Kidney (tissue), 14 donors: ENCODE results near the gene SNED1. TPM values are rescaled to one million over a fixed set of nuclear protein-coding genes. Genes with fewer than 3 reads are reported as not detected.

Experiments used
- DNase-seq, 5 donors: peaks; one replicate each; pipeline ENCODE4 v3.0.0-alpha.2; 2013 to 2020
- FAIRE-seq: peaks from 2 replicates; lab custom pipeline; 2012; peaks lifted over from hg19 to GRCh38; lab: Jason Lieb, UNC
- H3K27ac ChIP-seq, 2 donors: one replicate each; pipeline ENCODE4 v1.7.0; 2013; ENCODE audit warnings: low read depth in 2 of 2, low read length in 2 of 2, inconsistent platforms in 1 of 2
- H3K27me3 ChIP-seq: one replicate; pipeline ENCODE4 v1.7.1; 2013; ENCODE audit warnings: low read length, inconsistent platforms; ENCODE audit not compliant: control insufficient read depth, insufficient read depth
- H3K36me3 ChIP-seq, 3 donors: one replicate each; pipeline versions ENCODE4 v1.7.0 to v1.7.1; 2013; ENCODE audit warnings: low read length in 3 of 3, control low read depth in 1 of 3, inconsistent platforms in 1 of 3; ENCODE audit not compliant: insufficient read depth in 3 of 3, control insufficient read depth in 2 of 3
- H3K4me1 ChIP-seq, 3 donors: one replicate each; pipeline versions ENCODE4 v1.7.0 to v1.7.1; 2013; ENCODE audit warnings: low read length in 3 of 3, inconsistent platforms in 1 of 3, low read depth in 1 of 3; ENCODE audit not compliant: control insufficient read depth in 2 of 3, insufficient read depth in 2 of 3
- H3K4me3 ChIP-seq, 3 donors: one replicate each; pipeline versions ENCODE4 v1.7.0 to v1.8.1; 2013; ENCODE audit warnings: low read length in 3 of 3, control low read depth in 1 of 3, inconsistent platforms in 1 of 3
- H3K9ac ChIP-seq, 3 donors: one replicate each; pipeline versions ENCODE4 v1.7.0 to v1.7.1; 2013; ENCODE audit warnings: low read length in 3 of 3, control low read depth in 1 of 3, inconsistent platforms in 1 of 3
- H3K9me3 ChIP-seq, 3 donors: one replicate each; pipeline versions ENCODE4 v1.7.0 to v1.7.1; 2013; ENCODE audit warnings: low read length in 3 of 3, control low read depth in 1 of 3, inconsistent platforms in 1 of 3; ENCODE audit not compliant: control insufficient read depth in 2 of 3, insufficient read depth in 1 of 3
- intact Hi-C: fragments of 100-400 bp; cut with DNase I; formaldehyde crosslinking; loops from one replicate; pipeline ENCODE4 v1.11.1; 2022
- polyA plus RNA-seq: library from polyadenylated mRNA; stranded (reverse); fragments of 350-450 nt; fragmentation: Illumina TruSeq; extraction: RNeasy Lipid Tissue Mini Kit (QIAGEN cat#74804); gene quantifications from one replicate; pipeline ENCODE4 v1.2.3, GENCODE V29; 2014; ENCODE audit warnings: low read depth, low replicate concordance; ENCODE audit not compliant: insufficient read depth
- total RNA-seq: library from RNA; stranded (reverse); fragmentation: NEBNext Ultra II Directional; extraction: Animal tissue kit (Norgen Biotek cat#: 25700); gene quantifications from one replicate; pipeline ENCODE4 v1.2.1, GENCODE V29; 2021
- TF ChIP-seq, protein P1 (sequence below): IDR thresholded peaks from 3 replicates; pipeline ENCODE4 v1.5.1; 2012; ENCODE audit warnings: mild to moderate bottlenecking, moderate library complexity, borderline replicate concordance; ENCODE audit not compliant: insufficient read depth; ENCODE audit errors: extremely low read depth
- donor health status: control.
- donor health status: control.
- donor health status: control.
- donor health status: control.
- donor health status: control.
- donor health status: DM: yes; HTN: yes; CAD: no.
- donor health status: Normal renal cell carcinoma (clear cell type).

Gene SNED1
- total and polyA plus RNA-seq, 2 donors from 2014 or later: 3.0 to 42.1 TPM

DNA sequence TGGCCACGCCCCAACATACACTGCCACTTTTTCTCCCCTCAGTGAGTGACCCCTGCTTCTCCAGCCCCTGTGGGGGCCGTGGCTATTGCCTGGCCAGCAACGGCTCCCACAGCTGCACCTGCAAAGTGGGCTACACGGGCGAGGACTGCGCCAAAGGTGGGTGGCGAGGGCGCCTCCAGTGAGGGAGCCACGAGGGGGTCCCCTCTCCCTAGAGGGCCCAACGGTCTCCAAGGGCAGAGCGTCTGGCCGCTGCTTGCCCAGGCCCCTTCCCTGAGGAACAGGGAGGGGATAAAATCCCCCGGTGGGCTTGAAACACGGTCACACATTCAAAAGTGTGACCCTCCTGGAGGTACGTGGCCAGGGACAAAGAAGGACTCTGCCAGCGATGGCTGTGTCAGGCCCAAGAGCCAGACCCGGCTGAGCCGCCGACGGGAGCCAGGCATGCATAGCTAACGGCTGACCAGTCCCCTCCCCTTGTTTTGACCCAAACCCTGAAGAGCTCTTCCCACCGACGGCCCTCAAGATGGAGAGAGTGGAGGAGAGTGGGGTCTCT is 66.5 kb downstream of the SNED1 start:
- H3K36me3 ChIP-seq: no peaks in the 10 kb centered on the region
- intact Hi-C loops: loop anchor here (10.0 kb wide), 1 partner anchor 210 kb away; no protein-coding TSS in a partner anchor
- FAIRE-seq (no peak), DNase-seq (peak in 1 of 5 donors; percentile 66)
- TF ChIP-seq, protein P1, sequence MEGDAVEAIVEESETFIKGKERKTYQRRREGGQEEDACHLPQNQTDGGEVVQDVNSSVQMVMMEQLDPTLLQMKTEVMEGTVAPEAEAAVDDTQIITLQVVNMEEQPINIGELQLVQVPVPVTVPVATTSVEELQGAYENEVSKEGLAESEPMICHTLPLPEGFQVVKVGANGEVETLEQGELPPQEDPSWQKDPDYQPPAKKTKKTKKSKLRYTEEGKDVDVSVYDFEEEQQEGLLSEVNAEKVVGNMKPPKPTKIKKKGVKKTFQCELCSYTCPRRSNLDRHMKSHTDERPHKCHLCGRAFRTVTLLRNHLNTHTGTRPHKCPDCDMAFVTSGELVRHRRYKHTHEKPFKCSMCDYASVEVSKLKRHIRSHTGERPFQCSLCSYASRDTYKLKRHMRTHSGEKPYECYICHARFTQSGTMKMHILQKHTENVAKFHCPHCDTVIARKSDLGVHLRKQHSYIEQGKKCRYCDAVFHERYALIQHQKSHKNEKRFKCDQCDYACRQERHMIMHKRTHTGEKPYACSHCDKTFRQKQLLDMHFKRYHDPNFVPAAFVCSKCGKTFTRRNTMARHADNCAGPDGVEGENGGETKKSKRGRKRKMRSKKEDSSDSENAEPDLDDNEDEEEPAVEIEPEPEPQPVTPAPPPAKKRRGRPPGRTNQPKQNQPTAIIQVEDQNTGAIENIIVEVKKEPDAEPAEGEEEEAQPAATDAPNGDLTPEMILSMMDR: no peak
- no peak overlapping the region for H3K9ac ChIP-seq
- peaks cover 0 to 2% (median 0%) of the 10 kb centered on the region in 3 donors for H3K4me1 ChIP-seq
- H3K9me3 ChIP-seq: no peaks in the 10 kb centered on the region
- H3K27ac ChIP-seq: no peak overlapping the region
- no peak overlapping the region for H3K4me3 ChIP-seq
- no peaks in the 10 kb centered on the region for H3K27me3 ChIP-seq

DNA sequence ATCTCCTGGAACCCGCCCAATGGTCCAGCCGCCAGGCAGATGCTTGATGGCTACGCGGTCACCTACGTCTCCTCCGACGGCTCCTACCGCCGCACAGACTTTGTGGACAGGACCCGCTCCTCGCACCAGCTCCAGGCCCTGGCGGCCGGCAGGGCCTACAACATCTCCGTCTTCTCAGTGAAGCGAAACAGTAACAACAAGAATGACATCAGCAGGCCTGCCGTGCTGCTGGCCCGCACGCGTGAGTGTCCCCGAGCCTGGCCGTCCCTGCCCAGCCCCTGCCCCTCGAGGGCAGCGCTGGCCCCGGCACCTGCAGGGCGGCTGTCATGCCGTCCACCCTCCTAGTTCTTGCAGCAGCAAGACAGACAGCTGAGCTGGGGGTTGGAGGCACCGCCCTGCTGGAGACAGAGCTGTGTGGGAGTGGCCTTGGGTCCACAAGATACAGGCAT is 67.0 kb downstream of the SNED1 start:
- H3K9me3 ChIP-seq: no peaks in the 10 kb centered on the region
- intact Hi-C loops: loop anchor here (10.0 kb wide), 1 partner anchor 211 kb away; no protein-coding TSS in a partner anchor
- TF ChIP-seq, protein P1: no peak
- H3K36me3 ChIP-seq: no peaks in the 10 kb centered on the region
- H3K27ac ChIP-seq: no peak overlapping the region
- no peak overlapping the region for H3K9ac ChIP-seq
- FAIRE-seq (no peak), DNase-seq (peak in 4 of 5 donors; percentile 47 to 78 (median 58))
- no peak overlapping the region for H3K4me3 ChIP-seq
- H3K27me3 ChIP-seq: no peaks in the 10 kb centered on the region
- peaks cover 0 to 2% (median 0%) of the 10 kb centered on the region in 3 donors for H3K4me1 ChIP-seq

DNA sequence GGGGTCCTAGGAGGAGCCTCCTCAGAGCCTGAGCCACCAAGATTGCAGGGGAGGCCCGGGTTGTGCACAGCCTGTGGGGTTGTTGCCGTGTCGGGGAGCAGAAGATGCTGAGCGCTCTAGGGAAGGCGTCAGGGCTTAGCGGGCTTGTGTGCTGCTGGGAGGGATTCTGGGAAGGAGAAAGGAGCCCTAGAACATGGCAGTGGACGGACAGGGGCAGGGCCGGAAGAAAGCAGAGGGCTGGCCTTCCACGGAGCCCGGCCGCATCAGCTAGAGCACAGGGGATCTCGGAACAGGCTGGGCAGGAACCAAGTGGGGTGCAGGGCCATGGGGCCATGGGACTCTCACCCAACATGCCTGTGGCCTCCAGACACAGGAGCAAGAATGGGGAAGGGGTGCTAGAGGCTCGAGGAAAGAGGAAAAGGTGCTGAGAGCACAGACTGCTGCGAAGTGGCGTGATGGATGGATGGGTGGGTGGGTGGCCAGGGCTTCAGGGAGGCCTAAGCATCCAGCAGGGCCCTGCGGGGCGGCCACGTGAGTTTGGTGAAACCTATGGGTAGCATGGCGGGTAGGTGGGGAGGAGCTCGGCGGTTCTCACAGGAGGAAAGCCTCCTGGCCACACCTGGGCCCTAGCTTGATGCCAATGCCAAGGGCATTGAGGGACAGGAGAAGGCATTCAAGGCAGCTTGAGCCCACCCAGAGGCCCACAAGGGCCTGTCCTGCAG is 67.9 kb downstream of the SNED1 start:
- Histone ChIP-seq H3K9me3 (no peaks in the 10 kb centered on the region), H3K27me3 (no peaks in the 10 kb centered on the region), H3K36me3 (no peaks in the 10 kb centered on the region), H3K9ac (no peak overlapping the region), H3K4me1 (peaks cover 0 to 2% (median 0%) of the 10 kb centered on the region in 3 donors), H3K27ac (no peak overlapping the region), H3K4me3 (no peak overlapping the region)
- FAIRE-seq (no peak), DNase-seq (peak in 1 of 5 donors; percentile 67)
- intact Hi-C loops: loop anchor here (10.0 kb wide), 1 partner anchor 212 kb away; no protein-coding TSS in a partner anchor
- TF ChIP-seq, protein P1: no peak
